ENCODE data around the gene STPG3.

Gene STPG3

DNA sequence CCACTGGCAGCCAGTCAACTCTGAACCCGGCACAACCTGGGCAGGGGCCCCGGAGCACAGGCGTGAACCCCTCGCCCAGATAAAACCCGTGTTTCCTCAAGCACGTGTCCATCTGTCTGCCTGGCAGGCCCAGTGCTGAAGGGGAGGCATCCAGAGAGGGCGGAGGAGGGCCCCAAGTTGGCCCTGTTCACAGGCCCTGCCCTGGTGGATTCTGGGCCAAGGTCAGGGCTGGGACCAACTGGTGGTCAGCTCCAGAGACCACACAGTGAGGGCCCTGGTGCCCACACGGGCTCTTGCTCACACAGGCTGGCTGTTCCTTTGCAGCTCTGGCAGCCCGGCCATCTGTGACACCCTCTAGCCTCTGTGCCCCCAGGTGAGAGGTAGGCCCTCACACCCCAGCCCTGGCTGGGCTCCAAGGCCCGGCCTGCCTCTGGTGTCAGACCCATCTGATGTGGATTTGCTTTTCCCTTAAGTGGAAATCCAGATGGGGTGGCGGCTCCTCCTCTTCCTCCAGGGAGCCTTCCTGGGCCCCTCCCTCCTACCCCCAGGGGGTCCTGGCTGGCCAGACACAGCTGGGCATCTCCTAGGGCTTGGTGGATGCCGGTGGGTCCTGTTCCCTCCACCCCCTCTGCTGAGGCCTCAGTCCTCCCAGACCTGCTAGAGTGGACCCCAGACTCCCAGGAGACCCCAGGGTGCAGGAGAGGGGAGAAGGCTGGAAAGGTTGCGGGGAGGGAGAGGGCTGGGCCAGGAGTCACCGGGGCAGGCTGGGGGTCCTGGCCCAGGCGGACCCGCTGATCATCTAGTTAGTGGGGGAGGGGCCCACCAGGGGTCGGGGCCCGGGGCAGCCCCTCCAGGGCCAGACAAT is 525 bp upstream of the STPG3 start:
- Histone ChIP-seq H3K27me3 (ENCODE audit: control insufficient read depth in 1 of 2, insufficient read depth in 1 of 2, low read length in 2 of 2) (peaks cover 0 to 13% of the 10 kb centered on the region in 2 experiments), H2BK120ac (ENCODE audit: low read depth, low read length) (no peak overlapping the region), H3K4me2 (ENCODE audit: low read length, poor library complexity, severe bottlenecking) (no peak overlapping the region), H3K27ac (ENCODE audit: low read length, poor library complexity, severe bottlenecking) (no peak overlapping the region), H3K9ac (ENCODE audit: low read length) (no peak overlapping the region), H3K4me1 (ENCODE audit: control insufficient read depth, insufficient read depth, low read depth, low read length) (peaks cover 28% of the 10 kb centered on the region), H3K9me3 (ENCODE audit: control insufficient read depth, low read length) (no peaks in the 10 kb centered on the region), H3K4me3 (ENCODE audit: insufficient read depth in 1 of 2, low read depth in 1 of 2, low read length in 2 of 2) (no peak overlapping the region), H3K14ac (ENCODE audit: low read length in 2 of 2) (no peak overlapping the region), H3K36me3 (ENCODE audit: control insufficient read depth in 1 of 2, insufficient read depth in 2 of 2, low read depth in 1 of 2, low read length in 2 of 2) (peaks cover 0 to under 1% of the 10 kb centered on the region in 2 experiments), H4K91ac (ENCODE audit: low read length) (no peak overlapping the region), H2BK15ac (ENCODE audit: low read depth, poor library complexity, severe bottlenecking) (no peak overlapping the region), H2AFZ (ENCODE audit: low read depth, low read length) (no peak overlapping the region), H3K23ac (ENCODE audit: low read length in 2 of 2) (no peak overlapping the region), H3K4ac (ENCODE audit: low read depth in 1 of 2, low read length in 2 of 2) (no peak overlapping the region), H4K8ac (ENCODE audit: low read length) (no peak overlapping the region), H3K18ac (ENCODE audit: low read depth in 1 of 2, low read length in 2 of 2) (no peak overlapping the region), H2BK5ac (ENCODE audit: low read depth, low read length, poor library complexity, severe bottlenecking) (no peak overlapping the region), H3K79me1 (replicated peaks; ENCODE audit: low read length, poor library complexity, severe bottlenecking) (peaks cover 2% of the 10 kb centered on the region), H2BK12ac (ENCODE audit: low read length in 2 of 2) (no peak overlapping the region), H2AK5ac (ENCODE audit: low read length, severe bottlenecking) (no peak overlapping the region)
- 73% methylated on average over 17 of the region's 18 CpGs for WGBS
- no peak for DNase-seq

GRCh38 chr9:137251490-137252268 is 593 bp downstream of the STPG3 start:
- Histone ChIP-seq H3K23ac (ENCODE audit: low read length in 2 of 2) (no peak overlapping the region), H3K14ac (ENCODE audit: low read length in 2 of 2) (no peak overlapping the region)

DNA sequence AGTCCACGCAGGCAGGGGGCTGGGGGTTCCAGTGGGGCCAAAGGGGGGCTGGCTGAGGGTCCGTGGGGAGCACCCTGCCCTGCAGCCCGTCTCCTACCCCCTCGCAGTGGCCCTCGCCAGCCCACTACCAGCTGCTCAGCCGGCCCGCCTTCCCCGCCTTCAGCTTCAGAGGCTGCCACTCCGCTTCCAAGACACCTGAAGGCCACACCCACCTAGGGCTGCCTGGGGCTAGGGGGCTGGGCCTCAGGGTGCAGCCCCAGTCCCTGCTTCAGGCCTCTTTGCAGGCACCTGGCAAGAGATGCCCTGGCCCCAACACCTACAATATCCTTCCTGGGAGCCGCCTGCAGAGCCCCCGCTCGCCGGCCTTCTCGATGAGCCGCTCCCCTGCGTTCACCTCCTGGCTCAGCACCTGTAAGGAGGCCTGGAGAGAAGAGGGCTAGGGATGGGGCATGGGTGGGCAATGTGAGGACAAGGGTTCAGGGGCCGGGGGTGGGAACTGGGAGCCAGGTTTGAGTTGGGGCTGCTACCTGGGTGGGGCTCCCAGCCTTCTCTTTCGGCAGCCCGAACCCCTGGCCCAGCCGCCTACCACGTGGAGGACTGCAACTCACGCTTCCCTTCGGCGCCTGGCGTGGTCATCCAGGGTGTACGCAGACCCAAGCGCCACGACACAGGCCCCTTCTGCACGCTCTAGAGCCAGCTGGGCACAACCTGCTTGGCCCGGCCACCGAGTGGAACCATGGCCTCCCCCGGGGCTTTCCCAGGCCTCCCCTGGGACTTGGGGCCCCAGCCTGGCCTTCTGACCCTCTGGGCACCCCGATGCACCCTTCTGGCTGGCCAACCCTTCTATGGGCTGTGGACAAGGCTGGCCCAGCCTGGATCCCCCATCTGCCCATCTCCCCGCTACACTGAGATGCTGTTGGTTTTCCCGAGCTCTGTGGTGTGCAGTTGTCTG is 1.7 kb downstream of the STPG3 start:
- Histone ChIP-seq H3K4me2 (ENCODE audit: low read length, poor library complexity, severe bottlenecking) (no peak overlapping the region), H2BK12ac (ENCODE audit: low read length in 2 of 2) (no peak overlapping the region), H3K4me1 (ENCODE audit: control insufficient read depth, insufficient read depth, low read depth, low read length) (peaks cover 34% of the 10 kb centered on the region), H2BK5ac (ENCODE audit: low read depth, low read length, poor library complexity, severe bottlenecking) (no peak overlapping the region), H3K79me1 (replicated peaks; ENCODE audit: low read length, poor library complexity, severe bottlenecking) (peaks cover 9% of the 10 kb centered on the region), H3K4me3 (ENCODE audit: insufficient read depth in 1 of 2, low read depth in 1 of 2, low read length in 2 of 2) (no peak overlapping the region), H3K36me3 (ENCODE audit: control insufficient read depth in 1 of 2, insufficient read depth in 2 of 2, low read depth in 1 of 2, low read length in 2 of 2) (peaks cover 0 to 16% of the 10 kb centered on the region in 2 experiments), H4K91ac (ENCODE audit: low read length) (no peak overlapping the region), H3K27me3 (ENCODE audit: control insufficient read depth in 1 of 2, insufficient read depth in 1 of 2, low read length in 2 of 2) (peaks cover 0 to 5% of the 10 kb centered on the region in 2 experiments), H3K14ac (ENCODE audit: low read length in 2 of 2) (no peak overlapping the region), H3K9me3 (ENCODE audit: control insufficient read depth, low read length) (no peaks in the 10 kb centered on the region), H3K4ac (ENCODE audit: low read depth in 1 of 2, low read length in 2 of 2) (no peak overlapping the region), H4K8ac (ENCODE audit: low read length) (no peak overlapping the region), H3K9ac (ENCODE audit: low read length) (no peak overlapping the region), H2AK5ac (ENCODE audit: low read length, severe bottlenecking) (no peak overlapping the region), H2AFZ (ENCODE audit: low read depth, low read length) (no peak overlapping the region), H3K18ac (ENCODE audit: low read depth in 1 of 2, low read length in 2 of 2) (no peak overlapping the region), H2BK120ac (ENCODE audit: low read depth, low read length) (no peak overlapping the region), H2BK15ac (ENCODE audit: low read depth, poor library complexity, severe bottlenecking) (no peak overlapping the region), H3K23ac (ENCODE audit: low read length in 2 of 2) (no peak overlapping the region), H3K27ac (ENCODE audit: low read length, poor library complexity, severe bottlenecking) (no peak overlapping the region)
- no peak for DNase-seq
- 90% methylated on average over 33 of the region's 35 CpGs for WGBS

More at GRCh38 chr9:137251490-137252268, 593 bp downstream of the STPG3 start:
- no peak overlapping the region for H2AK5ac ChIP-seq (ENCODE audit: low read length, severe bottlenecking)
- H3K9me3 ChIP-seq (ENCODE audit: control insufficient read depth, low read length): no peaks in the 10 kb centered on the region
- peaks cover 0 to 11% of the 10 kb centered on the region in 2 experiments for H3K36me3 ChIP-seq (ENCODE audit: control insufficient read depth in 1 of 2, insufficient read depth in 2 of 2, low read depth in 1 of 2, low read length in 2 of 2)
- H3K27ac ChIP-seq (ENCODE audit: low read length, poor library complexity, severe bottlenecking): no peak overlapping the region
- 93% methylated on average over 16 of the region's 22 CpGs for WGBS
- H4K8ac ChIP-seq (ENCODE audit: low read length): no peak overlapping the region
- no peak overlapping the region for H4K91ac ChIP-seq (ENCODE audit: low read length)
- H2BK5ac ChIP-seq (ENCODE audit: low read depth, low read length, poor library complexity, severe bottlenecking): no peak overlapping the region
- H2AFZ ChIP-seq (ENCODE audit: low read depth, low read length): no peak overlapping the region
- H2BK120ac ChIP-seq (ENCODE audit: low read depth, low read length): no peak overlapping the region
- no peak overlapping the region for H3K4me2 ChIP-seq (ENCODE audit: low read length, poor library complexity, severe bottlenecking)
- no peak overlapping the region for H3K9ac ChIP-seq (ENCODE audit: low read length)
- no peak overlapping the region for H3K4ac ChIP-seq (ENCODE audit: low read depth in 1 of 2, low read length in 2 of 2)
- H3K27me3 ChIP-seq (ENCODE audit: control insufficient read depth in 1 of 2, insufficient read depth in 1 of 2, low read length in 2 of 2): peaks cover 0 to 5% of the 10 kb centered on the region in 2 experiments
- H3K79me1 ChIP-seq (replicated peaks; ENCODE audit: low read length, poor library complexity, severe bottlenecking): peaks cover 5% of the 10 kb centered on the region
- DNase-seq: no peak
- H2BK15ac ChIP-seq (ENCODE audit: low read depth, poor library complexity, severe bottlenecking): peak overlapping the region; percentile 33
- peaks cover 36% of the 10 kb centered on the region for H3K4me1 ChIP-seq (ENCODE audit: control insufficient read depth, insufficient read depth, low read depth, low read length)
- peak overlapping the region in 1 of 2 experiments; percentile 7 for H3K4me3 ChIP-seq (ENCODE audit: insufficient read depth in 1 of 2, low read depth in 1 of 2, low read length in 2 of 2)
- no peak overlapping the region for H3K18ac ChIP-seq (ENCODE audit: low read depth in 1 of 2, low read length in 2 of 2)
- H2BK12ac ChIP-seq (ENCODE audit: low read length in 2 of 2): peak overlapping the region in 1 of 2 experiments; percentile 11

Data from mesenchymal stem cell (in vitro differentiated cells and primary cell).